AG10803 (cell line): ENCODE results near the gene STARD3.

Experiments used
- DNase-seq: peaks from one replicate; pipeline ENCODE4 v3.0.0; 2010; ENCODE audit warnings: low read depth
- H3K4me3 ChIP-seq: 2 replicates; pipeline ENCODE4 v1.5.1; 2011; ENCODE audit warnings: mild to moderate bottlenecking, low read length, control low read depth
- TF ChIP-seq, protein P1 (sequence below): conservative IDR thresholded peaks from 2 replicates; pipeline ENCODE4 v1.5.1; 2011; ENCODE audit warnings: mild to moderate bottlenecking, low read length, control low read depth, inconsistent platforms

The STARD3 gene

DNA sequence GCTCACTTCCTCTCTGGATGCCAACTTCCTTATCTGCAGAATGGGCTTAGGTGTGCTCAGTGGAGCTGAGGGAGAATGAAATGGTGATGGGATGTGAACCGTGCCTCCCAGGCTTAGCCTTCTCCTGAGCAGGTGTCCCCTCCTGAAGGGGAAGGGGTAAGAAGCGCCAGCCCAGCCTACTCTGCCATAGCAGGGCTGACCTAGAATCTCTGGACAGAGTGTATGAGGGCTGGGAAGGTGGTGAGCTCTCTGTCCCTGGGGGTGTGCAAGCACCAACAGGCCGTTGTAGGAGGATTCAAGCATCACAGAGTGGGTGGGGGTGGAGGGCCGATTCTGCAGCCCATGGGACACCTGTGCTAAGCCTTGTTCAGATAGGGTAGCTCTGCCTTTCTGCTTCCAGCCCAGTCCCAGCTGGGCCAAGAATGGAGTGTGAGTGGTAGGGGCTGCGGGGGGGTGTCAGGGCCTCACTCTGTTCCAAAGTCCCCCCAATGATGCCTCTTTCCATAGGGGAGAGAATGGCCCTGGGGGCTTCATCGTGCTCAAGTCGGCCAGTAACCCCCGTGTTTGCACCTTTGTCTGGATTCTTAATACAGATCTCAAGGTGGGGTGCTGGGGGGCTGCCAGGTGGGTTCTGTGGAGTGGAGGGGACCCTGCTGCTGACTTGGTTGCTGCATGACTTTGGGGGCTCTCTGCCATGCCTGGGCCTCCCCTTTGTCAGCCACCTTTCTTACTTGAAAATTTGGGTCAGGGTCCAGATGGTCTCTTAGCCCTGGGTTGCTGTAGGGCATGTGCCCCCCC is 25.0 kb downstream of the STARD3 start:
- TF ChIP-seq, protein P1, sequence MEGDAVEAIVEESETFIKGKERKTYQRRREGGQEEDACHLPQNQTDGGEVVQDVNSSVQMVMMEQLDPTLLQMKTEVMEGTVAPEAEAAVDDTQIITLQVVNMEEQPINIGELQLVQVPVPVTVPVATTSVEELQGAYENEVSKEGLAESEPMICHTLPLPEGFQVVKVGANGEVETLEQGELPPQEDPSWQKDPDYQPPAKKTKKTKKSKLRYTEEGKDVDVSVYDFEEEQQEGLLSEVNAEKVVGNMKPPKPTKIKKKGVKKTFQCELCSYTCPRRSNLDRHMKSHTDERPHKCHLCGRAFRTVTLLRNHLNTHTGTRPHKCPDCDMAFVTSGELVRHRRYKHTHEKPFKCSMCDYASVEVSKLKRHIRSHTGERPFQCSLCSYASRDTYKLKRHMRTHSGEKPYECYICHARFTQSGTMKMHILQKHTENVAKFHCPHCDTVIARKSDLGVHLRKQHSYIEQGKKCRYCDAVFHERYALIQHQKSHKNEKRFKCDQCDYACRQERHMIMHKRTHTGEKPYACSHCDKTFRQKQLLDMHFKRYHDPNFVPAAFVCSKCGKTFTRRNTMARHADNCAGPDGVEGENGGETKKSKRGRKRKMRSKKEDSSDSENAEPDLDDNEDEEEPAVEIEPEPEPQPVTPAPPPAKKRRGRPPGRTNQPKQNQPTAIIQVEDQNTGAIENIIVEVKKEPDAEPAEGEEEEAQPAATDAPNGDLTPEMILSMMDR = no peak
- DNase-seq = no peak
- no peak overlapping the region for H3K4me3 ChIP-seq

DNA sequence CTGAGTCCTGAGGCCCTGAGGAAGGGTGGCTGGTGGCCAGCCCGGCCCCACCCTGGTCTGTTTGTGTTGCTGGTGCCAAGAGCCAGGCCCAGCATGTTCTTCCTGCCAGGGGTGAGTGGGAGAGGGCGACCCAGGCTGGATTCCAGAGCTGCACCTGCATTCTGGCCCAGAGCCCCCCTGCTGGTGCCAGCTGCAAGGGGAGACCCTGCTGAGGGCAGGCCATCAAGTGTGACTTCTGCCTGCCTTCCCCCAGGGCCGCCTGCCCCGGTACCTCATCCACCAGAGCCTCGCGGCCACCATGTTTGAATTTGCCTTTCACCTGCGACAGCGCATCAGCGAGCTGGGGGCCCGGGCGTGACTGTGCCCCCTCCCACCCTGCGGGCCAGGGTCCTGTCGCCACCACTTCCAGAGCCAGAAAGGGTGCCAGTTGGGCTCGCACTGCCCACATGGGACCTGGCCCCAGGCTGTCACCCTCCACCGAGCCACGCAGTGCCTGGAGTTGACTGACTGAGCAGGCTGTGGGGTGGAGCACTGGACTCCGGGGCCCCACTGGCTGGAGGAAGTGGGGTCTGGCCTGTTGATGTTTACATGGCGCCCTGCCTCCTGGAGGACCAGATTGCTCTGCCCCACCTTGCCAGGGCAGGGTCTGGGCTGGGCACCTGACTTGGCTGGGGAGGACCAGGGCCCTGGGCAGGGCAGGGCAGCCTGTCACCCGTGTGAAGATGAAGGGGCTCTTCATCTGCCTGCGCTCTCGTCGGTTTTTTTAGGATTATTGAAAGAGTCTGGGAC is 25.8 kb downstream of the STARD3 start:
- TF ChIP-seq, protein P1 = no peak
- no peak for DNase-seq
- H3K4me3 ChIP-seq = no peak overlapping the region

DNA sequence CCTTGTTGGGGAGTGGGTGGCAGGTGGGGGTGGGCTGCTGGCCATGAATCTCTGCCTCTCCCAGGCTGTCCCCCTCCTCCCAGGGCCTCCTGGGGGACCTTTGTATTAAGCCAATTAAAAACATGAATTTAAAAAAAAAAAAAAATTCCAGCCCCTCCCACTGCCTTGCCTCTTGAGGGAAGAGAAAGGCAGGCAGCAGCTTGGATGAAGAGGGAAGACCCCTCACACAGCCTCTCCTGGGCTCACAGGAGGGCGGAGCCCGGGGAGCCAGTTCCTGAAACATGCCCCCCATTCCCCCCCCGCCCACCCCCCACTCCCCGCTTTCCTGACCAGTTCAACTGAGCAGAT is 26.4 kb downstream of the STARD3 start:
- no peak for DNase-seq
- TF ChIP-seq, protein P1 = no peak
- no peak overlapping the region for H3K4me3 ChIP-seq

DNA sequence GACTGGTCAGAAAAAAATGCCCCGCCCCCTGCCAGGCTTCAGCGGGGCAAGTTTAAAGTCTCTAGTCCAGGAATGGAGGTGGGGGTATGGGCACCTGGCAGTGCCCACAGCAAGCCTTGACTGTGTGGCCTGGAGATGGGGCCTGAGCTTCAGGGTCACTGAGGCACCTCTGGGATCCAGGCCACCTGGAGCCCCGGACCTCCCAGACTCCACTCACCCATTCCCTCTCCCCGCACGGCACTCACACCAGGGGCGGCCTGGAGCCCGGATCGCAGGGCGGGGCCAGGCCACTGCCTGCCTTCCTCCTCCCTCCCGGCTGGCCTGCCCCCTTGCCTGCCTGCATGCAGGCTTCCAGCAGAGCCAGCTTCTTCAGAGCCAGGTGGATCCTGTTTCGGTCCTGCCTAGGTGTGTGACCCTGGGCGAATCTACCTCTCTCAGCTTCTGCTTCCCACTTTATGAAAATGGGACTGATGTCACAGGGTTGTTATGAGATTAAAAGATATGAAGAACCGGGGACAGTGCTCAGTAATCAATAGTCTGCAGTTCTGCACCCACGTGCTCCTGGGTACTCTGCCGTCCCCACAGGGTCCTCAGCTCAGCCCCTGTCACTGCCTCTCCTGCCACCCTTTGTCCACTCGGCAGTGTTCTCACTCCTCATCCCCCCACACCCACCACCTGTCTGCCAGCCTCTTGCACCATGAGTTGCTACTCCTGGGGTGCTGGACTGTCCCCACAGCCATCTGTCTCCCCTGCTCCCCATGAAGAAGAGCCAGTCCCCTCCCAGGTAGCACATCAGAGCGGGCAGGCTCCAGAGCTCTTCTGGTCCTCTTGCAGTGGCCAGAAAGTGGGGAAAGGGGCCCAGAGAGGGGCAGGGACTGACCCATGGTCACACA is 27.0 kb downstream of the STARD3 start:
- TF ChIP-seq, protein P1 = no peak
- H3K4me3 ChIP-seq = no peak overlapping the region
- no peak for DNase-seq

DNA sequence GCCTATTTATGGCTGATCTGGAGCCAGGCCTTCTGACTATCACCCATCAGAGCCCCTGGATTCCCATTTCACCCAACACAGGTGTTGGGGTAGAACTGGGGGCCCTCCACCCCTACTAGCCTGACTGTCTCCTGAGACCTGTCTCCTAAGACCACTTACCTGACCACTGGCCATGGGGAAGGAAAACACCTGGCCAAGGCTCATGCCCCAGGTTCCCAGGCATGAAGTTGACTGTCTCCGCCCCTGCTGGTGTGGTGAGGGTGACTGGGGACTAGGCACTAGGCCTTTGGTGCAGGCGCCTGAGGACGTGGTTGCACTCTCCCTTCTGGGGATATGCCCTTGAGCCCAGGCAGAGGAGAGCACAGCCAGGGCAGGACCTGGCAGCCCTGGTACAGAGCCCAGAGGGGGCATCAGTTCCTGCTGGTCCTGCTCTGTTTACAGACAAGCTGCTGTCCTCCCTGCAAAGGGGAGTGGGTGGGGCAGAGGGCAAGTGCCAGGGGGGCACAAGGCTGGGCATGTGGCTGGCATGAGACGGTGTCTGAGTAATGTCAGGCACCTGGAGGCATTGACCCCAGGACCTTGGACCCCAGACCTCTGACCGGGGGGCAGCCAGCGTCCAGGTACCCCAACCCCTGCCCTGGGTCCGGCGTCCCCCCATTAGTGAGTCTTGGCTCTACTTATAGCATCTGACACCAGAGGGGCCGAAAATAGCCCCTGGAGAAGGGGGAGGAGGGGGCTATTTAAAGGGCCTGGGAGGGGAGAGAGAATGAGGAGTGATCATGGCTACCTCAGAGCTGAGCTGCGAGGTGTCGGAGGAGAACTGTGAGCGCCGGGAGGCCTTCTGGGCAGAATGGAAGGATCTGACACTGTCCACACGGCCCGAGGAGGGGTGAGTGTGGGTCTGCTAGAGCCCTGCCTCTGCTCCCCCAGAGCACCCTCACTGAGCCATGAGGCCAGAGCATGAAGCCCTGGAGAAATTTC is 27.9 kb downstream of the STARD3 start, which contains the start of gene TCAP:
Gene TCAP, plus strand, starts transcription at position 769 of the 981 bp plus-strand sequence. Its CDS starts 11 bp downstream, at position 780.
- H3K4me3 ChIP-seq = no peak within 1 kb of the TSS
- TF ChIP-seq, protein P1 = no peak
- no peak for DNase-seq

DNA sequence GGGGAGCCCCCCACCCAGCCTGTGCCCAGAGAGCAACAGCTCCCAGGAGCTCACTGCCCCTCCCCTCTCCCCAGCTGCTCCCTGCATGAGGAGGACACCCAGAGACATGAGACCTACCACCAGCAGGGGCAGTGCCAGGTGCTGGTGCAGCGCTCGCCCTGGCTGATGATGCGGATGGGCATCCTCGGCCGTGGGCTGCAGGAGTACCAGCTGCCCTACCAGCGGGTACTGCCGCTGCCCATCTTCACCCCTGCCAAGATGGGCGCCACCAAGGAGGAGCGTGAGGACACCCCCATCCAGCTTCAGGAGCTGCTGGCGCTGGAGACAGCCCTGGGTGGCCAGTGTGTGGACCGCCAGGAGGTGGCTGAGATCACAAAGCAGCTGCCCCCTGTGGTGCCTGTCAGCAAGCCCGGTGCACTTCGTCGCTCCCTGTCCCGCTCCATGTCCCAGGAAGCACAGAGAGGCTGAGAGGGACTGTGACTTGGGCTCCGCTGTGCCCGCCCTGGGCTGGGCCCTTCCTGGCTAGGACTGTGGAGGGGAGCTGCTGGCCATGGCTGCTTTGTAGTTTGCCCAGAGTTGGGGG is 28.8 kb downstream of the STARD3 start:
- no peak for DNase-seq
- TF ChIP-seq, protein P1 = peak; percentile 19
- no peak overlapping the region for H3K4me3 ChIP-seq
